ENCODE results near the gene ZC3H7A. TPM values are rescaled to one million over a fixed set of nuclear protein-coding genes. Genes with fewer than 3 reads are reported as not detected.

Gene ZC3H7A
- total and polyA plus RNA-seq, 2 of the 8 experiments (the other 6 are each of a cell fraction or from before 2014, with no cell fraction given): 32.0 to 55.9 TPM

DNA sequence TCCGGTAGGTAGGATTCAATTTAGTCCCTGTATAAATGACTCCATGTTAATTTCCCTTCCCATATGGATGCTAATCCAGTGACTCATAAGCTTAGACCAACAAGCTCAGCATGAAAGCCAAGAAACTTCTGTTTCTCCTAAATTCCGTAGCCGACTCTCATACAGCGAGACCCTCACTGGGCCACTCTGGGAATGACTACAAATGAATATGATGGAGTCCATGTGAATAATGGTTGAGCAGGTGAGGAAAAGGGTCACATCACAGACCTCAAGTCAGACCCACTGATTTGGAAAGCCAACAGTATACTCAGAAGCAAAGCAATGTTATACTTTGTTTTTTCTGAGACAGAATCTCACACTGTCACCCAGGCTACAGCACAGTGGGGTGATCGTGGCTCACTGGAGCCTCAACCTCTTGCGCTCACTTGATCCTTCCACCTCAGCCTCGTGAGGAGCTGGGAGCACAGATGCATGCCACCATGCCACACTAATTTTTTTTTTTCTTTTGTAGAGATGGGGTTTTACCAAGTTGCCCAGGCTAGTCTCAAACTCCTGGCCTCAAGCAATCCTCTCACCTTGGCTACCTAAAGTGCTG lies 39.7 kb upstream of the ZC3H7A start (continued):
- TF ChIP-seq FOSL1 (IDR thresholded peaks at IDR 0.05; ENCODE audit: insufficient read depth, low read depth, low read length): no peak
